ENCODE results near the gene RASIP1.
A peak's percentile ranks its signal among the peaks of the same experiment; 100 is the strongest.

Gene RASIP1

DNA sequence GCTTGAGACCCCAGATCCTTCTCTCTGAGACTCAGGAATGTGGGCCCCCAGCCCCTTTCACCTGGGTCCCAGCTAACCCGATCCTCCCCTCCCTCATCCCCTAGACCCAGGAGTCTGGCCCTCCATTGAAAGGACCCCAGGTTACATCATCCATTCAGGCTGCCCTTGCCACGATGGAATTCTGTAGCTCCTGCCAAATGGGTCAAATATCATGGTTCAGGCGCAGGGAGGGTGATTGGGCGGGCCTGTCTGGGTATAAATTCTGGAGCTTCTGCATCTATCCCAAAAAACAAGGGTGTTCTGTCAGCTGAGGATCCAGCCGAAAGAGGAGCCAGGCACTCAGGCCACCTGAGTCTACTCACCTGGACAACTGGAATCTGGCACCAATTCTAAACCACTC lies 15.4 kb upstream of the RASIP1 start:
- DNase-seq: no peak

DNA sequence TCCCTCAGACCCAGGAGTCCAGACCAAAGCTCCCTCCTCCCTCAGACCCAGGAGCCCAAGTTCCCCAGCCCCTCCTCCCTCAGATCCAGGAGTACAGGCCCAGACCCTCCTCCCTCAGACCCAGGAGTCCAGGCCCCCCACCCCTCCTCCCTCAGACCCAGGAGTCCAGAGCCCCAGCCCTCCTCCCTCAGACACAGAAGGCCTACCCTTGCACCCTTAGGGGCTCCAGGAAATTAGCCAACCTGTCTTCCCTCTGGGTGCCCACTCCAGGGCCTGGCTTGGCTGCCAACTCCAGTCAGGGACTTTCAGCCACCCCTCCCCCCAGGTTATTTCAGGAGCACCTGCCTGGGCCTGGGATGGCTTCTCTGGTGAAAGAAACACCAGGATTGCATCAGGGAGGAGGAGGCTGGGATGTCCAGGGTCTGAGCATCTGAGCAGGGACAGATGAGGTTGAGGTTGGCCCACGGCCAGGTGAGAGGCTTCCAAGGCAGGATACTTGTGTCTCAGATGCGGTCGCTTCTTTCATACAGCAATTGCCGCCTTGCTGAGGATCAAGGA lies 14.8 kb upstream of the RASIP1 start, which contains the start of gene FGF21:
Gene FGF21, plus strand, starts transcription at position 441 of the 558 bp plus-strand sequence. CDS start 713 bp downstream, outside the sequence.
- no peak for DNase-seq

DNA sequence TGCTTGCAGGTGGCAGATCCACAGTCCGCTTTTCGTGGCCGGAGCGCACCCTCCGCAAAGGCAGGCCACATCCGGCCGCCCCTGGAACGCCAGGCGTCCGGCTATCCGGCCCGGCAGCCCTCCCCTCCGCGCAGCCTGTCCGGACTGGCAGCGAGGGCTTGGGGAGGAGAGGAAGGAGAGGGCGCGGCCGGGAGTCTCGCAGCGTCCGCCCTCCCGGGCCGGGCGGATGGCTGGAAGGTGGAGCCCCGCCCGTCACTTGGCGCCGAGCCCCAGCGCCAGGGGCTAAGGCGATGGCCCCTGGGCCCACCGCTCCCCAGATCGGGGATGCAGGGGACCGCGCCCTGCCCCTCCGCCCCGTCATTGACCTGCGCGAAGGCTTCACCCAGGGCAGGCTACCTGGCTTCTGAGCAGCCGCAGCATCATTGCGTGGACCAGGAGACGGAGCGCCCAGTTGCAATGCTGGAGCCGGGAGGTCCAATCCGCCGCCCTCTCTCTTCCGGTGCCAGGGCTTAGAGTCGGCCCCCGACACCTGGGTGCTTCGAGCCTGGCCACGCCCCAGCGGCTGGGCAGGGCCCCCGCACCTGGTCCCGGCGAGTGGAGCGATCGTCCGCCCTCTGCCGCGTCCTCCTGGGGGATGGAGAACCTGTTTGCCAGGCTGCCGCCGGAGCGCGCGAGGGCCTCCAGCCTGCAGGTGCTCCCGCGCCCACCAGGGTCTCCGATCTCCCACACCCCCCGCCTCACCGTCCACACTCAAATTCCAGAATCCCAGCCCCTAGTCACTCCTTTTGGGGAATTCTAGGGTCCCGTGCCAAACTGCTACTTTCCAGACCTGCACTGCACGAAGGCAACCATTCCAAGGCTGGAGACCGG lies 12.3 kb upstream of the RASIP1 start, which contains the start of gene FUT1:
Gene FUT1, minus strand, starts transcription at position 146 of the 870 bp plus-strand sequence. CDS start 1,360 bp downstream, outside the sequence.
- peak; percentile 7 for DNase-seq

DNA sequence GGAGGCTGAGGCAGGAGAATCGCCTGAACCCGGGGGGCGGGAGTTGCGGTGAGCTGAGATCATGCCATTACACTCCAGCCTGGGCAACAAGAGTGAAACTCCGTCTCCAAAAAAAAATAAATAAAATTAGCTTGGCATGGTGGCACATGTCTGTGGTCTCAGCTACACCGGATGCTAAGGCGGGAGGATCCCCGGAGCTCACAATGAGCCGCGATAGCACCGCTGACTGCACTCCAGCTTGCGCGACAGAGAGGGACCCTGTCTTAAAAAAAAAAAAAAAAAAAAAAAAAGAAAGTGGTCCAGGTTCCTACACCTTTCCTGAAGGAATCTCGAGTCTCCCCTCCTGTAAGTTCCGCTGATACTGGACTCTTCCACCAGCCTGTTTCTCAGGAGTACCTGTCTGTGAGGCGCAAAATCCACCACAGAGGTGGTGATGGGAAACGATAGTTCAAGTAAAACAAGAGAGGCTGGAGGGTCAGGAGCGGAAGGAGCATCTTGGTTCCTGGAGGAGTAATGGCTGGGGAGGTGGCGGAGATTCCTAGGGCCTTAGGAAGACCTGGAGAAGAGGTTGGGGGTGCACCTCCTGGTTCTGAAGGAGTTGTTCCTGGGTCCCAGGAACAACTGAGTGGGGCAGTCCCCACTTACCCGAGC lies 11.6 kb upstream of the RASIP1 start:
- DNase-seq: no peak

DNA sequence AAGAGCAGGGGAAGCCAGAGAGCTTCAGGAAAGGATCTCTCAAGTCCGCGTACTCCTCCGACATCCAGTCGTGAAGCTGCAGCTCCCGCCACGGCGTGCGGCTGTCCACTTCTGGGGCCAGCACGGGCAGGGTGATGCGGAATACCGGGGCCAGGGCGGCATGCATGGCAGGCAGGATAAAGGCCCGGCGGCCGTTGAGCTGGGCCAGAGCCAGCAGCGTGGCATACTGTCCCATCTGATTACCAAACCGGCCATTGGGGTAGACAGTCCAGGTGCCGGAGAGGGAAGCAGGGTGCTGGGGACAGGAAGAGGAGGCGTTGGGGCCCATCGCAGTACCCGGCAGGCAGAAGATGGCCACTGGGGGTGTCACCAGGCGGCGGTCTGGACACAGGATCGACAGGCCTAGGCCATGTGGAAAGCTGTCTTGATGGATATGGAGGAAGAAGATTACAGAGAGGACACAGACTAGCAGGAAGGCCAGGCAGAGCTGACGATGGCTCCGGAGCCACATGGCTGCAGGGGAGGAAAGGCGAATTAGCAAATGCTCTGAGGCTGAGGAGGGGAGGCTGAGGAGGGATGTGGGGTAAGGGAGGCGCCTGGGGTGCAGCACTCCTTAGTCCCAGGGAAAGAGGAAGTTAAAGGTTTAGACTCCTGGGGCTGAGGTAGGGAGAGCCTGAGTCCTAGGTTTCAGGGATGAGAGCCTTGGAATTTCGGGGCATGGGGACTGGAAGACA lies 10.5 kb upstream of the RASIP1 start:
- no peak for DNase-seq

DNA sequence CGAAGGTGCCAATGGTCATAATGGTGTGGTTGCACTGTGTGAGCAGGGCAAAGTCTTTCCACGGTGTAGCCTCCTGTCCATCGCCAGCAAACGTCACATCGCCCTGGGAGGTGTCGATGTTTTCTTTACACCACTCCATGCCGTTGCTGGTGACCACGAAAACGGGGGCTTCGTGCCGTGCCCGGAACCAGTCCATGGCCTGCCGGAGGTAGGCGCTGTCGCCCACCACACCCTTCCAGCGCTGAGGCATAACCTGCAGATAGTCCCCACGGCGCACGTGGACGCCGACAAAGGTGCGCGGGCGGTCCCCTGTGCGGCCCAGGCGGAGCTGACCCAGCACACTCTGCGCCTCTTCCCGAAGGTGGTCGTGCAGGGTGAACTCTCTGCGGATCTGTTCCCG lies 9.9 kb upstream of the RASIP1 start:
- DNase-seq: no peak

DNA sequence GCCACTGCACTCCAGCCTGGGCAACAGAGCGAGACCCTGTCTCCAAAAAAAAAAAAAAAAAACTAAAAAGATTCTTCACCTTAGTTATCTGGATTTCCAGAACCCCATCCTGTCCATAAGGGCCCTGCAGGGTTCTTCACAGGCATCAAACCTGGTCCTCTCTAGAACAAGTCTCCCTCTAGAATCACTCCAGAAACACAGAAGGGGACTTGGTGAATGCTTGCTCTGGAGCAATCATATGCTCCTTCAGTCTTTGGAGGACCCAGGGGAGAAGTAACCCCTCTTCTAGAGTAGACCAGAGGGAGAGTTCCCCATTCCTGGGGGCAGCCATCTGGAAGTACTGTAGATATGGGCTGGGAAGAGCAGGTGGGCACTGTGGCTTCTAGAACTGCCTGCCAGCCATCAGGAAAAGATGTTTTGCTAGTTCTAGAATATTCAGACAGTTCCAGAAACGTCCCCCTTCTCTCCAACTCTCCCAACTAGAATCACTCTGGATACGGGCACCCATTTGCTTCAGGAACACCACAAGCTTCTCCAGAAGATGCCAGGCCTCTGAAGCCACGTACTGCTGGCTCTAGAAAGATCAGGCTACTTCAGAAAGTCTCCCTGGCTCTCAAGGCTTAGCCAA lies 9.3 kb upstream of the RASIP1 start:
- DNase-seq: no peak

DNA sequence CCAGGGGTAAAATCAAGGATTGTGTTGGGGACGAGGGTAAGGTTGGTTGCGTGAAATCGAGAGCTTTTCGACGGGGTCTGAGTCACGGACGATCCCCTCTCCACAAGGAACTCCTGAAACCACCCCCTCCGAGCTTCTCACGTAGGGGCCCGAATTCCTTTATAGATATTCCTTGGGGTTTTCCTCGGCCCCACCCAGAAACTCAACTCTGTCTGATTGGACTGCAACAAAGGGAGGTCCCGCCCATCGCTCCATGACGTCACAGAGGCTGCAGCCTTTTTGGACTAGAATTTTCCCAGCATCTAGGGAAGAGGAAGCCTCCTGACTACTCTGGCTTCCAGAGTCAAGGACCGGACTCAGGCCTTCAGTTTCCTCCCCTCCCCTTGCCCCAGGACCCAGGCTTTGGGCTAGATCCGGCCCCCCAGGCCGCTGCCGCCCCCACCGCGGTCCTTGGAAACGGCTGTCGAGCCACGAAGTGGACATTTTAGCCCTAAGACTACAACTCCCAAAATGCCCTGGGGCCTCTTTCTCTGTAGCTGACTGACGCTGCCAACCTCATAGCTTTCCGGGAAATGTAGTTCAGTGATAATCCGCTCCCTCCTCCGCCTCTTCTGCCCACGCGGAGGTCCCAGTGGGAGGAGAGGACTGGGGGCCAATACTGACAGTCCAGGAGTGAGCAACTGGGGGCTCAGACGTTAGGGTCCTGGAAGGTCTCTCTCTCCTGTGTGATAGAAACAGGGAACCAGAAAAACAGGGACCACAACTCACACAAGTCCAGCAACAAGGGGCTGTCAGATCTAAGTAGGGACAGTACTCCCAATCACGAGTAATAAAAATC lies 6.5 kb upstream of the RASIP1 start, which contains the start of gene IZUMO1:
Gene IZUMO1, minus strand, starts transcription at position 172 of the 838 bp plus-strand sequence. CDS start 1,050 bp downstream, outside the sequence.
- DNase-seq: peak; percentile 11

DNA sequence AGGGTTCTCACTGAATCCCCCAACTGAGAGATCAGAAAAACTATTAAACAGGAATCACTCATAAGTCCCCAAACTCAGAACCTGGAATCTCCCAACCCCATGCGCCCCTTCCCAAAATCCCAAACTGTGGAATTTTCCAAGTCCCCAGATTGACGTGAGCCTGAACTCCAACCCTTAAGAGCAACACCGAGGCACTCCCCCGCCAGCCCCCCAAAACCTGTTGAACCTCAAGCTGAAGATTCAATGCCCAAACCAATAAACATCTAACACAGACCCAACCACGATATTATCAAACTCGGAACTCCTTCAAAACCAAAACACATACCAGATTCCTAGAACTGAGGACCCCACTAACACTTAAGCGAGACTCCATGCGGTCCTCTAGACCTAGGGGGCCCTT lies 5.7 kb upstream of the RASIP1 start:
- no peak for DNase-seq

DNA sequence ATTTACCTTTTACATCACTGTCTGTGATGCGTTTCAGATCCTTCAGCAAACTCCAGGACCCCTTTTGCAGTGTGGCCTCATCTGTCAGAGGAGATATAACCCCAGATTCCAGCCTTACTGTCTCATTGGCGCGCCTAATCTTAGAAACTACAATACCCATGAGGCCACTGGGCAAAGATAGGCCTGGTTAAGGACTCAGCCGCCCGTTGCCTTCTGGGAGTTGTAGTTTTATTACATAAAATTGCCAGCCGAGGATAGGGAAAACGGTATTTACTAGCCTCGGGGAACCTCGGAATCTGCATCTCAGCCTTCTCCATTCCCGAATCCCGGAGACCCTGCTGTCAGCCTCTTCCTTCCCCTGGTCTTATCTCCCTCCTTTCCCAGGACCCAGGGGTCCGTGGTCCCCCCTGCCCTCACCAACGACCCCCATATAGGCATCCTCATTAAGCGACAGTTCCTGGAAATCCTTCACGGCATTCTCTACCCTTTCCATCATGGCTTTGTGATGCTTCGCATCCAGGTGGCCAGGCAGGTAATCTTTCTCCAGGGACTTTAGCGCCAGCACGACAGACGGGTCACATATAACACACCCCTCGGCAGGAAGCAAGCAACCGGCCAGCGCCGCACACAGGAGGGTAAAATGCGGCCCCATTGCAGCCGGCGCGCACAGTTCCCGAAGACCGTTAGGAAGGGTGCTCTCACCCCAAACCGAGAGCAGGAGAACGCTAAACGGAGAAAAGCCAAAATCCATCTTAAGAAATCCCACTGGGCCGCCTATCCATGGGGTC lies 5.0 kb upstream of the RASIP1 start:
- peak; percentile 9 for DNase-seq

DNA sequence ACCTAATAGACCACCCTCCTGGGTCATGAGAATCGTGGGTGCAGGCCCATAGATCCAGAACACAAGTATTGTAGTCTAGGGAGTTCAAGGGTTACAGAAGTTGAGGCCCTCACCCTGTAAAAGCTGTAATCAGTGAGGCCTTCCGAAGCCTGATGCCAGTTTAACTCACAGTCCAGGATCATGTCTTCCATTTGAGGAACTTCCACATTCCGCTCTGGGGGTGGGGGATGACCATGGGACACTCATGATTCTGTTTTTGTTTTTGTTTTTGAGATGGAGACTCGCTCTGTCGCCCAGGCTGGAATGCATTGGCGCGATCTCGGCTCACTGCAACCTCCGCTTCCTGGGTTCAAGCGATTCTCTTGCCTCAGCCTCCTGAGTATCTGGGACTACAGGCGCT lies 1.7 kb upstream of the RASIP1 start:
- DNase-seq: no peak

DNA sequence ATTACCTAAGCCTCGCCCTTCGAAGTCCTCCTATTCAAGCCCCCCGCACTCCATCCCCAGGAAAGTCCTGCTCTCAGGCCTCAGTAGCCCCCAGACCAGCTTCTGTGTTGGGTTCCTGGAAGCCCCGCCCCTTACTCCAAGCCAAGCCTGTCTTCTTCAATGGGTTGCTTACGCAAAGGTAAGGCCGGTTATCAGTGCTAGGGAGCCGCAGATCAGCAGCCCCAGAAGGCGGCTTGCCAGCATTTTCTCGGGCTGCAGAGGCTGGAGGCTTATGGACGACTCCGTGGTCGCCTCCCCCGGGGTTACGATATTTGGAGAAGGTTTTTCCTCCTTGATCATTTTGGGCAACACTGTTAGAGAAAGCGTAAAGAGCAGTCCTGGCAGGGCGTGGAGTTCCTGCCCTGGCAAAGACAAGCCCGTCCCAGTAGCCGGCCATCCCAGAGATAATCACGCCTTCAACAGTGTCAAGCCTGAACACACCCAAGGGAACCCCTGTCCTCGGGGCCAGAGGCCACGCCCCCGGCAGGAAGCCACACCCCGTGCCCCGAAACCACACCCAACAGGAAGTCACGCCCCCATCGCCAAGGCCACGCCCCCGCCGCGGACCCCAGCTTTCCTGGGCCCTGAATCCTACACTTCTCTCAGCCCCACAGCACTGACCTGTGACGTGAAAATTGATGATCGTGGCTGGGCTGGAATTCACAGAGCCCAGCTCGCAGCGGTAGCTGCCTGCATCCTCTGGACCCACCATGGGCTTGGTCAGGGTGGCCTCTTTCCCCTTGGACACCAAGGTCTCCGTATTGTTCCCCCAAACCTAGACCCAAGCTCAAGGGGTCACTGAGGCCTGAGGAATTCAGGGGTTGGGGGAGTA lies 954 bp upstream of the RASIP1 start:
- no peak for DNase-seq

DNA sequence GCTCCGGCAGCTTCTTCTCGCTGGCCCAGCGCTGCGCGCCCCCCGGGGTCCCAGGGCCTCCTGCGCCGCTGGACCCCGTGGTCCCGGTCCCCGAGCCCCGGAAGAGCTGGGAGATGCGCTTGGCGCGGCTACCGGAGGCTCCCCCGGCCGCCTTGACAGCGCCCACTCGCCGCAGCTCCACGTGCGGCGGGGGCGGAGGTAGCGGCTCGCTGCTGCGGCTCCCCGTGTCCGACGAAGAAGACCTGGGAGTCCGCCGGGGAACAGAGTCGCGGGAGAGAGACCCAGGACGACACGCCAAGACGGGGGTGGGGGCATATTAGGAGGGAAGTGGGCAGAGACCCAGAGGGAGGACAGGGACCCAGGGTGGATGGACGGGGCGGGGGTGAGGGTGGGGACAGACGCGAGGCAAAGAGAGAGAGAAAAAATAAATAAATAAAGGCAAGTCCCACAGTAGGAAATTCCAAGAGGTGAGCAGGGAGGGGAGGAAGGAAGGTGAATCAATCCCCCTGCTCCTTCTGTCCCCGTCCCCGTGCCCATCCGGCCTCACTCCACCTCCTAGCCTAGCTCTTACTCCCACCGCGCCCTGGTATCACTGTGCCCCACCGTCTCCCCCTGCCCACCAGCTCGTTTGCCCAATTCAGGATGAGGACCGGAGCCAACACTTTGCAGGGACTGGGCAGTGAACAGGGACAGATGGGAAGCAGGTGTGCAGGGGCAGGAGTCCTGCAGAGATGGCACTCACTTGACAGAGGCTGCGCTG lies 826 bp downstream of the RASIP1 start:
- no peak for DNase-seq

DNA sequence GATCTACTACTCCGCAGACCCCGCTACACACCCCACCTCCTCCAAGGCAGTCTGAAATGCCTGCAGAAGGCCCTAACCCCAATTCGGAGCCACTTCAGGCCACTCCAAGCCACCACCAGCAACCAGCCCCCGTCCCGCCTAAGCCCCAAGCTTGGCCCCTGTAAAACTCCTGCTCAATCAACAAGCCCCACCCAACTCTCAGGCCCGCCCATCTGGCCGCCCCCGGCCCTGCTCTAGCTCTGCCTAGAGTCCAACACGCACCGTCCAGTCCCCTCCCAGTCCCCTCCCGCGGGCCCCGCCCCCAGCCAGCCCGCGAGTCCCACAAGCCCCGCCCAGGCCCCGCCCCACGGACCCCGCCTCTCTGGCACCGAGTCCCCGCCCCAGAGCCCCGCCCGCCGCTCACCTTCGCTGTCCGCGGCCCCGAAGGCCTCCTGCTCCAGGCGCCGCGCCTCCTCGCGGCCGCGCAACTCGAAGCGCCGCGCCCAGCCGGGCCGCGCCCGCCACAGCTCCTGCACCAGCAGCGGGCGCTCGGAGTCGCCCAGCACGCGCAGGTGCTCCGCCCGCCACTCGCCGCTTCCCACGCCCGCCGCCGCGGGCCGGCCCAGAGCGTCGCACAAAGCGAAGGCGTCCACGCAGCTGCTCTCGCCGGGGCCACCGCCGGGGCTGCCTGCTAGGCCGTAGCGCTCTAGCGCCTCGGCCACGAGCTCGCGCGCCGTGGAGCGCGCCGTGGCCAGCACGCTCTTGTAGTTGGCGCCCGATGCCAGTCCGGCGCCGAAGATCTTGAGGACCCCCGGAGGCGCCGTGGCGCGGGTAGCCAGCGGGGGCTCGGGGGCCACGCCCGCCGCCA lies 1.6 kb downstream of the RASIP1 start:
- peak; percentile 88 for DNase-seq

DNA sequence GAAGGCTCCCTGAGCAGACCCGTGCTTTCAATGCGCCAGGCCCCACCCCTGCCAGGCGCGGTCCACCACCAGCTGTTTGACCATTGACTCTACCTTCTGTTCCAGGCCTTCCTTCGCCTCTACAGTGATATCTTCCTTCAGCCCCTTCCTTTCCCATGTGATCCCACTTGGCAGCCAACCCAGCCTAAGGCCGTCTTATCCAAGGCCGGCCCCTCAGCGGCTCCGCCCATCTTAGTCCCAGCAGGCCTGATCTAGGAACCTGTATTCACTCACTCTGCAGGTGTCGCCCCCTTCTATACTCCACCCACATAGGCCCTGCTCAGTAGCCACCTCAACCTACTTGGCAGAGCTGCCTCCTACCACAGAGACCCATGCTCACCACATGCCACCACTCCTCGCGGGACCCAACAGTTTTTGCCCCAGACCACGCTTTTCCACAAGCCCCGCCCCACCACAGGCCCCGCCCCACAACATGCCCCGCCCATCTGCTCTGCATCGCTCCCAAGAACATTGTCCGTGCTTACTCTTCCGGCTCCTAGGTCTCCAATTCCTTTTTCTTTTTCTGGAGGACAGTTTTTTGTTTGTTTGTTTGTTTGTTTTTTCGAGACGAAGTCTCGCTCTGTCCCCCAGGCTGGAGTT lies 2.9 kb downstream of the RASIP1 start:
- no peak for DNase-seq

DNA sequence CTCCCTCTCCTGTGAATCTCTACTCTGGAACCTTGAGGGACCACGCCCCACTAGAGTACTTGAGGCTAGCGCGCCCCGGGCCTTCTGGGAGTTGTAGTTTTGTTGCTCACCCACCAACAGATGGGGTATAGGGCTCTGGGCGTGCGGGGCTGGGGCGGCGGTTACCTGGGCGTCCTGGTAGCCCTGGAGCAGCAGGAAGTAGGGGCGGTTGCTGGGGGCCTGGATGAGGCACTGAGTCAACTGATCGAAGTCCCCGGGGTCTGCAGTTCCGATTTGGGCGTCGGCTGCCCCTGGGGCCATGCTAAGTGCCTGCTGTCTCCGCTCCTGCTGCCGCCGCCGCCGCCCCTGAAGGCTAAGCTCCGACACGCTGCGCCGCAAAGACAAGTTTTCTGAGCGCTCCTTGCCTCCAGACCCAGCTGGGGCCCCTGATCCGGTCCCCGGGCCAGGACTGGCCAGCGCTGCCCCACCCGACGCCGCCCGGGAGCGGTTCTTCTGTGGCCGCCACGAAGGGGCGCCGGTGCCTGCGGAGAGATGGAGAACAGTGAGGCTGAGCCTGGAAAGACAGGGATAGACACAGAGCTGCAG lies 5.3 kb downstream of the RASIP1 start:
- no peak for DNase-seq

DNA sequence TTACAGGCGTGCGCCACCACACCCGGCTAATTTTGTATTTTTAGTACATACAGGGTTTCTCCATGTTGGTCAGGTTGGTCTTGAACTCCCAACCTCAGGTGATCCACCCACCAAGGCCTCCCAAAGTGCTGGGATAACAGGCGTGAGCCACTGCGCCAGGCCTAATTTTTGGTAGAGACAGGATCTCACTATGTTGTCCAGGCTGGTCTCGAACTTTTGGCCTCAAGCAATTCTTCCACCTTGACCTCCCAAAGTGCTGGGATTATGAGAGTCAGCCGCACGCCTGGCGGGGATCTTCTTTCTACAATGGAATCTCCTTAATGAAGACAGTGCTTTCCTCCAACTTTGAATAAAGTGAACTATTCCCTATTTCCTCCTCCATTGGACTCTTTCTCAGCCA lies 5.8 kb downstream of the RASIP1 start:
- DNase-seq: no peak
